GM12878 (cell line): ENCODE measurements around the gene CDK11B.

Experiments used
- EP300 ChIP-seq, 2 experiments: fragments of 150-350 bp in 1 of 2; IDR thresholded peaks; 2 replicates each; pipeline ENCODE4 v1.6.1; 2011 to 2012; ENCODE audit warnings: low read depth in 2 of 2, low read length in 2 of 2, borderline replicate concordance in 1 of 2, improper control_type of control experiment in 1 of 2, inconsistent platforms in 1 of 2; ENCODE audit not compliant: control insufficient read depth in 1 of 2
- MAX ChIP-seq: IDR thresholded peaks from 2 replicates; pipeline ENCODE4 v1.6.1; 2012; ENCODE audit warnings: low read depth, low read length, improper control_type of control experiment
- MXI1 ChIP-seq: fragments of 150-350 bp; IDR thresholded peaks from 2 replicates; pipeline ENCODE4 v1.6.1; 2011; ENCODE audit warnings: low read depth, mild to moderate bottlenecking, inconsistent platforms, low read length, improper control_type of control experiment
- POLR2A ChIP-seq: IDR thresholded peaks from 2 replicates; pipeline ENCODE4 v1.6.1; 2011; ENCODE audit warnings: low read depth, mild to moderate bottlenecking, low read length
- RUNX3 ChIP-seq: IDR thresholded peaks from 2 replicates; pipeline ENCODE4 v1.6.1; 2012; ENCODE audit warnings: low read length, inconsistent platforms
- SP1 ChIP-seq: IDR thresholded peaks from one replicate; pipeline ENCODE4 v1.6.1; 2011; ENCODE audit warnings: low read depth, low read length
- TF ChIP-seq, protein P1 (sequence below), 3 experiments: IDR thresholded peaks in 2 of 3; conservative IDR thresholded peaks in 1 of 3; 2 replicates each; pipeline ENCODE4 v1.5.1; 2011; ENCODE audit warnings: low read depth in 3 of 3, low read length in 3 of 3, mild to moderate bottlenecking in 3 of 3, control low read depth in 2 of 3, moderate library complexity in 2 of 3, inconsistent platforms in 1 of 3, mixed read lengths in 1 of 3; ENCODE audit not compliant: control insufficient read depth in 2 of 3, insufficient read depth in 1 of 3; ENCODE audit errors: extremely low read depth in 1 of 3

- TF ChIP-seq POLR2A, result no peak
- no peak for TF ChIP-seq MAX
- no peak for TF ChIP-seq SP1
- TF ChIP-seq MXI1, result no peak
- TF ChIP-seq, protein P1, sequence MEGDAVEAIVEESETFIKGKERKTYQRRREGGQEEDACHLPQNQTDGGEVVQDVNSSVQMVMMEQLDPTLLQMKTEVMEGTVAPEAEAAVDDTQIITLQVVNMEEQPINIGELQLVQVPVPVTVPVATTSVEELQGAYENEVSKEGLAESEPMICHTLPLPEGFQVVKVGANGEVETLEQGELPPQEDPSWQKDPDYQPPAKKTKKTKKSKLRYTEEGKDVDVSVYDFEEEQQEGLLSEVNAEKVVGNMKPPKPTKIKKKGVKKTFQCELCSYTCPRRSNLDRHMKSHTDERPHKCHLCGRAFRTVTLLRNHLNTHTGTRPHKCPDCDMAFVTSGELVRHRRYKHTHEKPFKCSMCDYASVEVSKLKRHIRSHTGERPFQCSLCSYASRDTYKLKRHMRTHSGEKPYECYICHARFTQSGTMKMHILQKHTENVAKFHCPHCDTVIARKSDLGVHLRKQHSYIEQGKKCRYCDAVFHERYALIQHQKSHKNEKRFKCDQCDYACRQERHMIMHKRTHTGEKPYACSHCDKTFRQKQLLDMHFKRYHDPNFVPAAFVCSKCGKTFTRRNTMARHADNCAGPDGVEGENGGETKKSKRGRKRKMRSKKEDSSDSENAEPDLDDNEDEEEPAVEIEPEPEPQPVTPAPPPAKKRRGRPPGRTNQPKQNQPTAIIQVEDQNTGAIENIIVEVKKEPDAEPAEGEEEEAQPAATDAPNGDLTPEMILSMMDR (IDR thresholded peaks at IDR 0.05 in 2 of 3, conservative IDR thresholded peaks at IDR 0.05 in 1 of 3; ENCODE audit: control insufficient read depth in 2 of 3, extremely low read depth in 1 of 3, insufficient read depth in 1 of 3, low read depth in 3 of 3, low read length in 3 of 3), result no peak
- TF ChIP-seq EP300 (IDR thresholded peaks at IDR 0.05; ENCODE audit: borderline replicate concordance in 1 of 2, control insufficient read depth in 1 of 2, low read depth in 2 of 2, low read length in 2 of 2), result no peak
- no peak for TF ChIP-seq RUNX3
Measured at GRCh38 chr1:1622788-1623094, 36.1 kb downstream of the CDK11B start.
